DND-41 (cell line): ENCODE measurements around the gene RP2.

Source experiments
- CTCF ChIP-seq: IDR thresholded peaks from 2 replicates; pipeline ENCODE4 v1.5.1; 2012; ENCODE audit warnings: borderline replicate concordance, low read length, moderate library complexity, mild to moderate bottlenecking; ENCODE audit not compliant: poor library complexity, severe bottlenecking; ENCODE audit errors: extremely low read depth
- EZH2 ChIP-seq: IDR thresholded peaks from 3 replicates; pipeline ENCODE4 v1.6.1; 2012; ENCODE audit warnings: borderline replicate concordance, low read depth, mild to moderate bottlenecking, moderate library complexity, low read length, inconsistent platforms; ENCODE audit not compliant: severe bottlenecking

- TF ChIP-seq CTCF (no peak), EZH2 (no peak)
Observed at GRCh38 chrX:46916273-46916672, 79.4 kb downstream of the RP2 start.
